ENCODE data around the gene MBOAT1.

The MBOAT1 gene

DNA sequence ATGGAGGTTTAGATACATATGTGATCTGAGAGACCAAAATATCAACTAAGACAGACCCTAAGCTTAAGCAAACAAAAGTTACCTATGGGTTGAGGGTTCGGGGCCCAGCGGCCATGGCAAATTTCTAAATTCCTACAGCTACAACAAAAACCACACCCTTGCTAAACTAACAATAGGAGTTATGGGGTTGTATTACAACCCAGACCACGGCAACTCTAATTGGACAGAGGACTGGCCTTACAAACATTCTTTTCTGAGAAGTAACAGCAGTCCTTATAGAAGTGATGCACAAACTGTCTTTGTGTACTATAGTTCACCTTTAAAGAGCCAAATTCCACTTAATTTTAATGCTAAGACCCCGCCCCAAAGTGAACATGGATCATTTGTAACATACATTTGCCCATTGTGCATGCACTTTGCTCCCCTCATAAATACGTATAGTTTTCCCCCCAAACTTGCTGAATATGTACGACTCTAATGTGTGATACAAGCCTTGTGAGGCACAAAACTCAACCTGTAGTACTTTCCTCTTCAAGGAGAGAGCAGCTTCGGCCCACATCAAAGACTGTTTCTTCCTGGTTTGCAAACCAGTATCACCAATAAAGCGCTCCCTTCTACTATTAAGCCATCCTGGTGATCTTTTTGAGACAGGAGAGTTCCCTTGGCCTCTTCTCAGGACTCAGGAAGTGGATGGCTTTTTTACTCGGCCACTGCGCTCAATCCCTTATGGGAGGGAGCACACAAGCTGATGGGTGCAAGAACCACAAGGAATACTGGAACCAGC, 25.6 kb upstream of the MBOAT1 start:
- TF ChIP-seq GATA2 (IDR thresholded peaks at IDR 0.05; ENCODE audit: low read depth, low read length), result no peak
- no peak for TF ChIP-seq GATA3 (IDR thresholded peaks at IDR 0.05; ENCODE audit: low read depth, low read length)

DNA sequence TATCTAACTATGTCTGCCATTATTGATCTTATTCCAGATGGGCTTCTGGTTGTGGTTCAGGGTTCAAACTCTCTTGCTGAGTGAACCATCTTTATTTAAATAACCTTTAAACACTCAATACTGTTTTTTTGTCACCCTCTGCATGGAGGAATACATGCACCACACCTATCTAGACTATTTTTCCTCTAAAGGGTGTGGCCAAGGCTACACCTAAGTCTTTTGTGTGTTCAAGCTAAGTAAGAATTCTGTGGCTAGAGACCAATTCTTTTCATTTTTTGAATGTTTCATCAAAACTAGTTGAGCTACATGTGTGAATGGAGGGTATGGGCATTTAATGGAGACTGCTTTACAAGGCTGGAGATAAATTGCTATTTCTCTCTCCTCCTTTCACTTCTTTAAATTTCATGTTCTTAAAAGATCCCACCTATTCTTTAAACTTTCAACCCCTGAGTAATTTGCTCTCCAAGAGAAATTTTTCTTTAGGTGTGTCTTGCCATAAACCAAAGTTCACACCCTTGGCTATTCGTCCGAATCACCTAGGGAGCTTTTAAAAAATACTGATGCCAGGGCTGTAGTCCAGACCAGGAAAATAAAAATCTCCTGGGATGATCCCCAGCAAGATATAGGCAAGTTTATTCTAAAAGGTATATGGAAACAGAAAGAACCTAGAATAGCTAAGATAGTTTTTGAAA, 24.8 kb upstream of the MBOAT1 start:
- TF ChIP-seq GATA3 (IDR thresholded peaks at IDR 0.05; ENCODE audit: low read depth, low read length), result no peak
- no peak for TF ChIP-seq GATA2 (IDR thresholded peaks at IDR 0.05; ENCODE audit: low read depth, low read length)

DNA sequence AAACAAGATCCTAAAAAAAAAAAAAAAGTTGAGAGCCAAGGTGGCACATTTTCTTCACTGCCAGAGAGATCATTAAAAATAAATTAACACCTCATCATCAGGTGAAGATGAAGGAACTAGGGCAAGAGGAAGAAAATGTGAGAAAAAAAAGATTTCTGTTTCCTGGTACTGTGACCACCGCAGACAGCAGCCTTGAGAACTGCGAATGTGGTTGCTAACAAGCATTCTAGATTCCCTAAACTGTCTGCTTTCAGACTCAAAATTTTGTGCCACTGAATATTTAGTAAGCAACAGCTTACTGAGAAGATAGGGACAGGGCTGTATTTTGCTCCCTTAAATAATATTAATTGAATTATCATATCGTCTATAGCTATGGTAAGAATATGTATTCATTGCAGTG, 24.1 kb upstream of the MBOAT1 start:
- no peak for TF ChIP-seq GATA2 (IDR thresholded peaks at IDR 0.05; ENCODE audit: low read depth, low read length)
- no peak for TF ChIP-seq GATA3 (IDR thresholded peaks at IDR 0.05; ENCODE audit: low read depth, low read length)

DNA sequence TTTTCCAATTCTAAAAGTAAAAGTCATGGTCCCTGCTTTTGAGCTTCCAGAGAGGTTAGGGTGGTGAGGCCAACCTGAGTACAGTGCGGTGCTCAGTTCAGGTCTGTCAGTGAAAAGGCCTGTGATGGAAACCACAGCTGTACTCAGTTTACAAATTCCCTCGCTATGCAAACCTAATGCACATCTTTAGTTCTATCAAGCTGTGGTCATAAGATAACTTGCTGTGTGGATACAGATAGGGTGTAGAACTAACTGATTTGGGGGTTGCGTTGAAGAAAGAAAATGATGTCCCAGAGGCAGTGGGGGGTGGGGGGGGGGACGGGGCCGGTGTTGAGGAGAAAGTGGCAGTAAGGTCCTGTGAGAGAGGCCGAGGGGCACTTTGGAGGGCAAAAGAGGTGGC, 22.8 kb upstream of the MBOAT1 start:
- TF ChIP-seq GATA3 (IDR thresholded peaks at IDR 0.05; ENCODE audit: low read depth, low read length) (no peak), GATA2 (IDR thresholded peaks at IDR 0.05; ENCODE audit: low read depth, low read length) (no peak)

DNA sequence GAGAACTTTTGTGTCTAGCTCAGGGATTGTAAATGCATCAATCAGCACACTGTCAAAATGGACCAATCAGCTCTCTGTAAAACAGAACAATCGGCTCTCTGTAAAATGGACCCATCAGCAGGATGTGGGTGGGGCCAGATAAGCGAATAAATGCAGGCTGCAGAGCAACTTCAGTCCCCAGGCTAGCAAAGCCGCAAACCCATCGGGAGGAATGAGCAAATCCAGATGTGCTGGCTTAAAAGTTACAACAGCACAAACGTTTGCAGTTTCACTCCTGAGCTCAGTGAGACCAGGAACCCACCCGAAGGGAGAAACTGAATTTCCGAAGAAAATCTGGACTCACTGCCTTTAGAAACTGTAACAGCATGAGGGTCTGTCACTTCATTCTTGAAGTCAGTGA, 21.9 kb upstream of the MBOAT1 start:
- TF ChIP-seq GATA2 (IDR thresholded peaks at IDR 0.05; ENCODE audit: low read depth, low read length) (no peak), GATA3 (IDR thresholded peaks at IDR 0.05; ENCODE audit: low read depth, low read length) (no peak)

DNA sequence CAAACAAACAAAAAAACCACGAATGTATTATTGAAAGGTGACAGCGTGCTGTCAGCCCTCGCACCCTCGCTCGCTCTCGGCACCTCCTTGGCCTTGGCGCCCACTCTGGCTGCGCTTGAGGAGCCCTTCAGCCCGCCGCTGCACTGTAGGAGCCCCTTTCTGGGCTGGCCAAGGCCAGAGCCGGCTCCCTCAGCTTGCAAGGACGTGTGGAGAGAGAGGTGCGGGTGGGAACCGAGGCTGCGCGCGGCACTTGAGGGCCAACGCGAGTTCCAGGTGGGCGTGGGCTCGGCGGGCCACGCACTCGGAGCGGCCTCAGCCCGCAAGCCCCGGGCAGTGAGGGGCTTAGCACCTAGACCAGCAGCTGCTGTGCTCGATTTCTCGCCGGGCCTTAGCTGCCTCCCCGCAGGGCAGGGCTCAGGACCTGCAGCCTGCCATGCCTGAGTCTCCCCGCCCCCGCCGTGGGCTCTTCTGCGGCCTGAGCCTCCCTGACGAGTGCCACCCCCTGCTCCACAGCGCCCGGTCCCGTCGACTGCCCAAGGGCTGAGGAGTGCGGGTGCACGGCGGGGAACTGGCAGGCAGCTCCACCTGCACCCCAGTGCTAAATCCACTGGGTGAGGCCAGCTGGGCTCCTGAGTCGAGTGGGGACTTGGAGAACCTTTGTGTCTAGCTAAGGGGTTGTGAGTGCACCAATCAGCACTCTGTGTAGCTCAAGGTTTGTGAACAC, 20.9 kb upstream of the MBOAT1 start:
- no peak for TF ChIP-seq GATA3 (IDR thresholded peaks at IDR 0.05; ENCODE audit: low read depth, low read length)
- no peak for TF ChIP-seq GATA2 (IDR thresholded peaks at IDR 0.05; ENCODE audit: low read depth, low read length)

DNA sequence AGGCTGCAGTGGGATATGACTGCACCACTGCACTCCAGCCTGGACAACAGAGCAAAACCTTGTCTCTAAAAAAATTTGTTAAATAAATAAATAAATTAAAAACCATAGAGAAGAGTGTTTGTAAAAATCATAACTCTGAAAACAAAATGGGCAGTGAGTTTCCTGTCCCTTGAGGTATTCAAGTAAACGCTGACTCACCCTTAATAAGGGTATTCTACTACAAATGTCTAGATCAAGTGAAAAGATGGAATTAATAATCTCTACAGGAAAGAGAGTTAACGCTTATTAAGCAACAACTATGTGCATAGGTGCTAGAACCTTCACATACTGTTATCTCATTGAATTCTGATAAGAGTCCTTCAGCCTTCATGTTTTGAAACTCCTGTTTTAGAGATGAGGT, 19.9 kb upstream of the MBOAT1 start:
- TF ChIP-seq GATA2 (IDR thresholded peaks at IDR 0.05; ENCODE audit: low read depth, low read length) (no peak), GATA3 (IDR thresholded peaks at IDR 0.05; ENCODE audit: low read depth, low read length) (no peak)

DNA sequence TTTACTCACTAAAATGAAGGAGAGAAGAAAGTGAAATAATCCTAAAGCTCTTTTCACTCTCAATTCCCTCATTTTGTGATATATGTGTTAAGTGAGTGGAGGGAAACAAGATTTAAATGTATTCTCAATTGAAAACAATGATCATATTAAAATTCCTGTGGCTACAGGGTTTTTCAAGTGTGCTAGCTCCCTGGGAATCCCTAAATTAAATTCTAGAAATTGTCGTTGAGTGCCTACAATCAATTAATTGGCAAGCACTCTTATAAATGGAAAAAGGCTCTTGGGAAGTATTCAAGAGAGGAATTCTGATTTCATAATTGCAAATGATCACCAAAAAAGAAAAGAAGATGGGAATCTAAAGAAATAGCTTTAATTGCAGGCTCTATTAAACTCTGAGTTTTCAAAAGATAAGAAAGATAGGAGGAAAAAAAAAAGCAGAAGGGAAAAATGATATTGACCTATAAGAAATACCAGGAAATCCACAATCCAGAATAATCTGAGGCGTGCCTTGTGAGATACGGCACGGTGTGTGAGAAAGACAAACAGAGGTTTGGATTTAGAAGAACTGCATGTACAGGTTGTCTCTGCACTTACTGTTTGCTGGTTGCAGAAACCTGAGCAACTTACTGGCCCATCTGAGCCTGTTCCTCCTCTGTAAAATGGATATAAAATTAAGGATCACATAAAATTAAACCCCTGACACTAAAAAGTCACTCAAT, 18.3 kb upstream of the MBOAT1 start:
- no peak for TF ChIP-seq GATA2 (IDR thresholded peaks at IDR 0.05; ENCODE audit: low read depth, low read length)
- TF ChIP-seq GATA3 (IDR thresholded peaks at IDR 0.05; ENCODE audit: low read depth, low read length), result no peak

DNA sequence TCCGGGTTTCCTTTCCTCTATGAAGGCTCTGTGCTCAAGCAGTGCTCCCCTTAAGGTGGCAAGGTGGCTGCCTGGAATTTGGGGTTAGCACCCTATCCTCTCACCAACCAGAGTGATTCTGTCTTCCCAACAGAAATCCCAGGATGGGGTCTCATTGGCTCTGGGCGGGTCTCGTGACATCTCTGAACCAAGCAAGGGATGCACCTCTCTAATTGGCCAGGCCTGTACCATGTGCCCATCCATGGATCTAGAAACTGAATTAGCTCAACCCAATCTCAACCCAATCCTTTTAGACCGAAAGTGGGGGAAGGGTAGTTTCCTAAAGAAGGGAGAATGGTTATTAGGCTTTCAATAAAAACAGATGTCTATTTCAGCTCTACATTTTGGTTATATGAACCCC, 17.6 kb upstream of the MBOAT1 start:
- no peak for TF ChIP-seq GATA3 (IDR thresholded peaks at IDR 0.05; ENCODE audit: low read depth, low read length)
- TF ChIP-seq GATA2 (IDR thresholded peaks at IDR 0.05; ENCODE audit: low read depth, low read length), result no peak

DNA sequence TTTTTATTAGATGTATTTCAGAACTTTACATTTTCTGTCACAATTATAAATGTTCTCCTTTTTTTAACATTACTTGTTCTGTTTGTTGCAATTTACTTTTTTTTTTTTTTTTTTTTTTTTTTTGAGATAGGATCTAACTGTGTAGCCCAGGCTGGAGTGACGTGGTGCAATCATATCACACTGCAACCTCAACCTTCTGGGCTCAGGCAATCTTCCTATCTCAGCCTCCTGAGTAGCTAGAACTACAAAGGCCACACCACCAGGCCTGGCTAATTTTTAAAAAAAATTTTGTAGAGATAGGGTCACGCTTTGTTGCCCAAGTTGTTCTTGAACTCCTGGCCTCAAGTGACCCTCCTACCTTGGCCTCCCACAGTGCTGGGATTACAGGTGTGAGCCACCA, 15.1 kb upstream of the MBOAT1 start:
- TF ChIP-seq GATA3 (IDR thresholded peaks at IDR 0.05; ENCODE audit: low read depth, low read length), result no peak

DNA sequence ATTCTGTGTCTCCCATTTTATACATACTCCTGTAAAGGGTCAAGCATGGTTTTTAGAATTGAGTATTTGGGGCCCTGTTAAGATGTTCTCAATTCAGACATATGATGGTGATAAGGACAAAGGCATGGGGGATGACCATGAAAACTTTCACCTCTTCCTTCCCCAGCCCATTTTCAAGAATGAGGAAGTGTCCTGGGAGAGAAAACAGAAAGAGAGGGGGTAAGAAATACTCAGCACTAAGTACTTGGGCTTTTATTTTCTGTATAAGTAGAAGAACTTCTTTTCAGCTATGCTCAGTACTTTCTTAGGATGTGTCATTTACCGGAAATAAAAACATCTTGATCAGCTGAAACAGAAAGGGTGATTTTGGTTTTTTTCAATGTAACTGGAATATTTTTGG, 10.9 kb upstream of the MBOAT1 start:
- TF ChIP-seq GATA2 (IDR thresholded peaks at IDR 0.05; ENCODE audit: low read depth, low read length) (no peak), GATA3 (IDR thresholded peaks at IDR 0.05; ENCODE audit: low read depth, low read length) (no peak)

DNA sequence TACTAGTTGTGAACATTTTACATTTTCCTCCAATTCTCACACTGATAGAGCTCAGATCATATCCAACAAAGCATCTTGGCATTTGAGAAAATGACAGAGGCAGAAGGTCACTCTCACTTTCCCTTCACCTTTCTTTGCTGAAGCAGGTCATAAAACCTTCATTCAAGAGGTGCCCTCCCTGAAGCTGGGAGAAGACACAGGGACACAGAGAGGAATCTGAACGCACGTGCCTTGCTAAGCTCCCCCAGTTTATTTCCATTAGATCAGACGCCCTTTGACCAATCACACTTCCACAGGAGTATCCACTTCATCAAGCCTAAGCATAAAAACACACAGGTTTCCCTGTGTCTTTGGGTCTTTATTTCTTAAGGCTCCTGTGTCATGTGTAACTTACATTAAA, 9.2 kb upstream of the MBOAT1 start:
- no peak for TF ChIP-seq GATA3 (IDR thresholded peaks at IDR 0.05; ENCODE audit: low read depth, low read length)
- no peak for TF ChIP-seq GATA2 (IDR thresholded peaks at IDR 0.05; ENCODE audit: low read depth, low read length)

DNA sequence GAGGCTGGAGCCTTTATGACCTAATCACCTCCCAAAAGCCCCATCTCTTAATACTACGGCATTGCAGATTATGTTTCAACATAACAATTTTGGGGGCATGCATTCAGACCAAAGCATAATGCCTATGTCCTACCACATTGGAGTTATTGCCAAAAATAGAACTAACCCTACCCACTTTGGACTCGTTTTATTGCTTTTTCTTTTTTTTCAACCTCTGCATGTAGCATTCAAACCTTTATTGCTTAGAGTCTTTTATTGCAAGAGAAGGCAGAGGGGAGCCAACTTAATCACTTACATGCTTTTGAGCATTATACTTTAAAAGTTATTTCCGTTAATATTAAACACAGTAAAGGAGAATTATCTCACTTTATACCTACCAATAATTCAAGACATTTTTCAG, 8.1 kb upstream of the MBOAT1 start:
- TF ChIP-seq GATA2 (IDR thresholded peaks at IDR 0.05; ENCODE audit: low read depth, low read length) (no peak), GATA3 (IDR thresholded peaks at IDR 0.05; ENCODE audit: low read depth, low read length) (no peak)

DNA sequence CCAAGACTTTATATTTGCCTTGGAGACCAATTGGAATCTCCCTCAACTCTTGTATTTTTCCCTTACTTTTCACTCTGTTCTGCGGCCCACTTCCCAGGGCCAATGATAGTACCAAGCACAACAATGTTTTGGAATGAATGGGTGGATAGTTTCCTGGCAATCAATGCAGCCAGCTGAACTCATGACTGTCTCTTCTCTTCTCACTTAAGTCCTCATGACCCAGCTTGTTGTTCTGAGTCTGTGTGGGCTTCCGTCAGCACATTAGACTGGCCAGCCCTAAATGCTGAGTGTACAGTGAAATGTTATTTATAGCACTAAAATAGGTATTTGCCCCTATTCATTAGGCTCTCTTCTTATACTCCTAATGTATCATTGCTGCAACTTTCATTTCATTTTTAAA, 5.6 kb upstream of the MBOAT1 start:
- TF ChIP-seq GATA2 (IDR thresholded peaks at IDR 0.05; ENCODE audit: low read depth, low read length) (no peak), GATA3 (IDR thresholded peaks at IDR 0.05; ENCODE audit: low read depth, low read length) (no peak)

All from SH-SY5Y (cell line).